GM15510 (cell line): Measurements from ENCODE around the gene ARHGAP23.

Source experiments
- POLR2A ChIP-seq: IDR thresholded peaks from 3 replicates; pipeline ENCODE4 v1.6.1; 2011; ENCODE audit warnings: borderline replicate concordance; ENCODE audit not compliant: insufficient read length; ENCODE audit errors: extremely low read depth

ARHGAP23 gene

GRCh38 chr17:38508954-38509771 lies 80.9 kb downstream of the ARHGAP23 start:
- no peak for TF ChIP-seq POLR2A

GRCh38 chr17:38509772-38510420 lies 81.6 kb downstream of the ARHGAP23 start:
- no peak for TF ChIP-seq POLR2A

GRCh38 chr17:38510421-38511149 lies 82.3 kb downstream of the ARHGAP23 start:
- no peak for TF ChIP-seq POLR2A

GRCh38 chr17:38511150-38512108 lies 83.2 kb downstream of the ARHGAP23 start:
- no peak for TF ChIP-seq POLR2A

- TF ChIP-seq POLR2A = no peak
Measured at GRCh38 chr17:38512473-38513058, 84.3 kb downstream of the ARHGAP23 start.

GRCh38 chr17:38532451-38532850 lies 104.2 kb downstream of the ARHGAP23 start:
- TF ChIP-seq POLR2A = no peak

- TF ChIP-seq POLR2A = no peak
Measured at GRCh38 chr17:38533241-38533640, 105.0 kb downstream of the ARHGAP23 start.

- no peak for TF ChIP-seq POLR2A
Measured at GRCh38 chr17:38533866-38534497, 105.7 kb downstream of the ARHGAP23 start.

GRCh38 chr17:38534498-38534885 lies 106.2 kb downstream of the ARHGAP23 start:
- no peak for TF ChIP-seq POLR2A

GRCh38 chr17:38535886-38536285 lies 107.6 kb downstream of the ARHGAP23 start:
- no peak for TF ChIP-seq POLR2A

- TF ChIP-seq POLR2A = no peak
Measured at GRCh38 chr17:38536661-38537060, 108.4 kb downstream of the ARHGAP23 start.

- TF ChIP-seq POLR2A = no peak
Measured at GRCh38 chr17:38538906-38539305, 110.6 kb downstream of the ARHGAP23 start.

GRCh38 chr17:38539386-38539785 lies 111.1 kb downstream of the ARHGAP23 start:
- no peak for TF ChIP-seq POLR2A
